ENCODE measurements around the gene NPC1.
"Not testable (repeated sequence)": the region's sequence is repeated elsewhere in the genome, so short reads cannot be mapped to it uniquely, and the experiment has no call there.

The NPC1 gene

DNA sequence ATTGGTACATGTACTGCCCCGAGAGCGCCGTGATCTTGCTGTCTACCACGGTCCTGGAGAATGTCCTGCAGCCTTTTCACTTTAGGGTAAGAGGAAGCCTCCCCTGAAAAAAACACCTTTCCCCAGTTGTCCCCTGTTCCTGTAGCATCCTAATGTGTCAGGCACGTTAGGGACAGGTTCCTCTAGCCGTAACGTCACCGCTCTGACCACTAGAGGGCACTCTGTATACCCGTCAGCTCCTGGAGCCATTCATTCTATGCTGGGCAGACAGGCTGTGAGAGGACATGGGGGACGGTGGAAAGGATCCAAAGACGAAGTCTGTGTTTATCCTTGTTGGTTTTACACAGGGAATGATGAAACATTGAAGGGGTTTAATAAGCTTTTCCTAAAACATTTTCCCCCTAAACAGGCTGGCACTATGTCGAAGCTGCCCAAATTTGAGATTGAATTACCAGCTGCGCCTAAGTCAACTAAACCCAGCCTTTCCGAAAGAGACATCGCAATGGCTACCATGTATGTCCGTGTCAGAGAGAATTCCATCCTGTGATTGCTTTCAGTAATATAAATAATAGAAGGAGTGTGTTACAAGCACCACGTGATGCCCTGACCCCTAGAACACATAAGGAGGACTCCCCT is 70.3 kb downstream of the NPC1 start:
- DNase-seq: peak; percentile 58

DNA sequence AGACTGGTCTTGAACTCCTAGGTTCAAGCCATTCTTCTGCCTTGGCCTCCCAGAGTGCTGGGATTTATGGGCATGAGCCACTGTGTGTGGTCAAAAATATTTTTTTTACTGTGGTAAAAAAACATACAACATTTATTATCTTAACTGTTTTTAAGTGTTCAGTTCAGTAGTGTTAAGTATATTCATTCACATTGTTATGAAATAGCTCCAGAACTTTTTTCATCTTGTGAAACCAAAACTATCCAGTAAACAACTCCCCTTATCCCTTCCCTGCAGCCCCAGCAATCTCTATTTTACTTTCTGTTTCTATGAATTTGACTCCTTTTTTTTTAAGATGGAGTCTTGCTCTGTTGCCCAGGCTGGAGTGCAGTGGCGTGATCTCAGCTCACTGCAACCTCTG is 73.7 kb downstream of the NPC1 start:
- no peak for DNase-seq

DNA sequence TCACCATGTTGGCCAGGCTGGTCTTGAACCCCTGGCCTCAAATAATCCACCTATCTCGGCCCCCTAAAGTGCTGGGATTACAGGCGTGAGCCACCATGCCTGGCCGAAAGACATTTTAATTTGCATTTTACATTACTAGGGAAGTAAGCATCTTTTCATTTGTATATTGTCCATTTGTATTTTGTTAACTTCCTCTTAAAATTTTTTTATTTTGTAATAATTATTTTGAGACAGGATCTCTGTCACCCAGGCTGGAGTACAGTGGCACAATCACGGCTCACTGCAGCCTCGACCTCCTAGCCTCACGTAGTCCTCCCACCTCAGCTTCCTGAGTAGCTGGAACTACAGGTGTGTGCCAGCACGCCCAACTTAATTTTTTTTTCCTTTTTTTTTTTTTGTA is 74.1 kb downstream of the NPC1 start:
- DNase-seq: not testable (repeated sequence)

DNA sequence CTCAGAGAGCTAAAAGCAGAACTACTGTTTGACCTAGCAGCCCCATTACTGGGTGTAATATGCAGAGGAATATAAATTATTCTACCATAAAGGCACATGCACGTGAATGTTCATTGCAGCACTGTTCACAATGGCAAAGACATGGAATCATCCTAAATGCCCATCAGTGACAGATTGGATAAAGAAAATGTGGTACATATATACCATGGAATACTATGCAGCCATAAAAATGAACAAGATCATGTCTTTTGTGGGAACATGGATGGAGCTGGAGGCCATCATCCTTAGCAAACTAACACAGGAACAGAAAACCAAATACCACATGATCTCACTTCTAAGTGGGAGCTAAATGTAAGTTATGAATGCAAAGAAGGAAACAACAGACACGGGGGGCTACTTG is 75.4 kb downstream of the NPC1 start:
- DNase-seq: not testable (repeated sequence)

DNA sequence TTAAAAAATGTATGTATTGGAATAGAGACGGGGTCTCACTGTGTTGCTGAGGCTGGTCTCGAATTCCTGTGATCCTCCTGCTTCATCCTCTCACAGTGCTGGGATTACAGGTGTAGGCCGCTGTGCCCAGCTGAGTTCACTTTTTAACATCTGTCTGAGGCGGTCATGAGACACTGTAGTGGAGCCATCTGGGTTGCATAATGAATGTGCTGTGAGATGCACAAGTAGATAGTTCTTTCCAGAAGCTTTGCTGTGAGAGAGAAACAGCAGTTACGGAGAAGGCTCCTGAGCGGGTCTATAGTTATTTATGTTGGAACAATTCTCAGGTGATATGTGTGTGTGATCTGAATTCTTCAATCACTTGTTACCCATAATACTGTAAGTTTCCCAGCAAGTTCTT is 79.9 kb downstream of the NPC1 start:
- DNase-seq: no peak

DNA sequence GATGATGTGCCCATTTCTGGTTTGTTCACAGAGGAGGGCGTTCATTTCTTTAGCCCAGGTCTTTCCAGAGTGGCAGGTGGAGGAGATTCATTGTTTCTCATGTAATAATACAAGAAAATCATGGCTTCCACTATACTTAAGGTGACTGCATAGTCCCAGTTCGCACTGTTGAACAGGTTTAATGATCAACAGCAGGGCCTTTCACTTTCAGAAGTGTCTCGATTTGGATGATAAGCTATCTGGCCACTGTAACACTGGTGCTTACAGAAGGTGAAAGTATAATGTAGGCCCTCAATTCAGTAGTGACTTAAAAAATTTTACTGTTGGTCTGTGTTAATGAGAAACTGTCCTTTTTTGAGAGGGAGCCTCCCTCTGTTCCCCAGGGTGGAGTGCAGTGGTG is 81.6 kb downstream of the NPC1 start:
- DNase-seq: no peak

DNA sequence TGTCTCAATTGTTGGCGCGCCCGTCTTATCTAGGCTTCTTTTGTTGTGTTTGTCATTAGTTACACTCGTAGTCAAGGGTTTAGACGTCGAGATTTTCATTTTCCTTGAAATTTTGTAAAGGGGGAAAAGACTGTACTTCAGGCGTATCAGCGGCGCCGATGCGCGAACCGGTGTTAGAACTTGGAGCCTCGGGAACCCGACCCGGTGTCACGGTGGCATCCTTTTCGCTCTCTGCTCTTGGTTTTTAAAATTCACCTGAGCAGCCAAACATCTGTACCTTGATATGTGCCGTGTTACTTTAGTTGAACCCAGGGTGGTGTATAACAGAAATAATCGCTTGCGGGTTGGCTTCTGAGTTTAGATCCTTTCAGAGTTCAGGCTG is 82.4 kb downstream of the NPC1 start:
- DNase-seq: no peak

DNA sequence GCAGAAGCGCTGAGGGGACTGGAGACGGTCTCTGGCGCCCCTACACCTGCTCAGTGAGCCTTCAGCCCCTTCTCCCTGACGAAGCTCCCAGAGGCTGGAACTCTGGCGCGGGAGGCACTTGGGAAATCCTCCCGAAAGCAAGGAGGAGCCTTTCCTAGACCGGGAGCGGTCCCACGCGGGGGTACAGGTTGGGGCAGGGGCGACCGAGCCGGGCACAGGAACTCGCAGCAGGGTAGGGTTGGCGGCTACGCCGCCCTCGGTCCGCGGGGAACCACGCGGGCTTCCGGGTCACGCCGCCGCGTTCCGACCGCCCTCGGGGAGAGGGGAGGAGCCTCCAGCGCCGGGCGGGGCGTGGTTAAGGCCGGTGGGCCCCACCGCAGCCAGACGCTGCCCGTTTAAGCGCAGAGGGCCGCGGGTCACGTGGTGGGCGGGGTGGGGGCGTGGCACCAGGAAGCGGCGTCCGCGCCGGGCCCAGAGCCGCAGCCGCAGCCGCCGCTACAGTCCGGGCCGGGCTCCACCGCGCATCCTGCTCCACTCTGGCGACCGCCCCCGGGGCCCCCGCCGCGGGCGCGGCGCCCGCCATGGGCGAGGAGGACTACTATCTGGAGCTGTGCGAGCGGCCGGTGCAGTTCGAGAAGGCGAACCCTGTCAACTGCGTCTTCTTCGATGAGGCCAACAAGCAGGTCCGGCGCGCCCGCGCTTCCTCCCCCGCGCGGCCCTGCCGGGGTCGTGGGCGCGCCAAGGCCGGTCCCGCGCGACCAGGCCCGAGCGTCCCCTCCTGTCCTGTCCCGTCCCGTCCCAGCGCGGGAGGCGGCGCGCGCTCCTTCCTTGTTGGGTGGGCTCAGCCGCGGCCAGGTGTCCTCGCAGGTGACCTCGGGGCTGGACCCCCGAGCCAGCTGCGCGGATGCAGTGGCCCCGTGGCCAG is 83.0 kb downstream of the NPC1 start, which contains the start of gene RMC1:
TSS of gene RMC1 (plus strand) at position 474 of the 925 bp plus-strand sequence. CDS start at position 582, 108 bp downstream.
- peak; percentile 98 for DNase-seq

DNA sequence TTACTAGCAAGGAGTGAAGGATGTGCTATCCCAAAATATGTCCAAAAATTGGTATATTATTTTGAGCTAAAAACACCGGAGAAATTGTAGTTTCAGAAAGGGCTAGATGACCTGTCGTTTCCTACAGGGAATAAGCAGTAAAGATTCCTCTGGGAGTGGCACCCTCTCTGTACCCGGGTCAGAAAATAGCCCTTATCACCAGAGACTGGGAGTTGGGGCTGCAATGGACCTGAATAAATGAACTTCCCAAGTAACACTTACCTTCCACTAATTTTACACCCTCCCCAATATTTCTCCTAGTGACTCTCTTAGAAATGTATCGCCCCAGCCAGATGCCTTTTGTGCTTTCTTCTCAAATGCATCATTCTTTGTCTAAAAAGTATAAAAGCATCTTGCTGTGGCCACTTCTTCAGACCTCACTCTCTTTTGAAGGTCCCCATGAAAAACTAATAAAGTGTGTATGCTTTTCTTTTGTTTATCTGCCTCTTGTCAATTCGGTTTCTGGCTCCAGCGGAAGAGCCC is 83.7 kb downstream of the NPC1 start:
- no peak for DNase-seq

DNA sequence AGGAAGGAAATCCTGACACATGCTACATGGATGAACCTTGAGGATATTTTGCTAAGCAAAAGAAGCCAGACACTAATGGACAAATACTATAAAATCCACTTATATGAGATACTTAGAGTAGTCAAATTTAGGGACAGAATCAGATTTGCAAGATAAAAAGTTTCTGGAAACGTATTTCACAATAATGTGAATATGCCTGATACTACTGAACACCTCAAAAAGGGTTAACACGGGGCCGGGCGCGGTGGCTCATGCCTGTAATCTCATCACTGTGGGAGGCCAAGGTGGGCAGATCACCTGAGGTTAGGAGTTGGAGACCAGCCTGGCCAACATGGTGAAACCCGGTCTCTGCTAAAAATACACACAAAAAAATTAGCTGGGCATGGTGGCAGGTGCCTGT is 84.7 kb downstream of the NPC1 start:
- no peak for DNase-seq

DNA sequence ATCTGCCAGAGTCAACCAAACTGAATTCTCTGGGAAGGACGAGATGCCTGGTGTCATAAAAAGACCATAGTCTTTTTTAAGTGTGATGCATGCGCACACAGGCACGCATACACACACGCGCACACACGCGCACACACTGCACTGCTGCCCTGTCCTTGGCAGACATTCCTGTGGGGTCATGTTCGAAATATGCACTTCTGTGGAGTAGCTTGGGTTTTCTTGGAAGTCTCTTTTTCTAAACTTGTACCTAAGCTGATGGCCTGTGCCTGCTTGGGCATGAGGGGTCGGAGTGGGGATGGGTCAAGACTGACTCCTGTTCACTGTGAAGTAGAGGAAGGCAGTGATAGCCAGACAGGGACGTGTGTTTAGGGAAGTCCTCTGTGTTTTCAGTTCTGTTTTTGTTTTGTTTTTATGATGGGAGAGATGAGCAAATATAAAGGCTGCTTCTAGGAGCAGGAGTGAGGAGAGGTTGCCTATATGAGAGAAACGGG is 87.0 kb downstream of the NPC1 start:
- DNase-seq: no peak

DNA sequence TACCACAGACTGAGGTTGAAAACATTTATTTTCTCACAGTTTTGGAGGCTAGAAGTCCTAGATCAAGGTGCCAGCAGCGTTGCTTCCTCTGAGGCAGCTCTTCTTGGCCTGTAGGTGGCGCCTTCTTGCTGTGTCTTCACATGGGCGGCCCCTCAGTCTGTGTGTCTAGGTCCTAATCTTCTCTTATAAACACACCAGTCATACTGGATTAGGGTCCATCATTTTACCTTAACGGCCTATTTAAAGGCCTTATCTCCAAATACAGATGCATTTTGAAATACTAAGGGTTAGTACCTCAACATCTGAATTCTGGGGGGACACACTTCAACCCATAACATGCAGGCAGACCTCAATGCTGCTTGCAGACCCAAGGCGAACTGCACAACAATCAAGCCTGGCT is 87.4 kb downstream of the NPC1 start:
- DNase-seq: peak; percentile 51

DNA sequence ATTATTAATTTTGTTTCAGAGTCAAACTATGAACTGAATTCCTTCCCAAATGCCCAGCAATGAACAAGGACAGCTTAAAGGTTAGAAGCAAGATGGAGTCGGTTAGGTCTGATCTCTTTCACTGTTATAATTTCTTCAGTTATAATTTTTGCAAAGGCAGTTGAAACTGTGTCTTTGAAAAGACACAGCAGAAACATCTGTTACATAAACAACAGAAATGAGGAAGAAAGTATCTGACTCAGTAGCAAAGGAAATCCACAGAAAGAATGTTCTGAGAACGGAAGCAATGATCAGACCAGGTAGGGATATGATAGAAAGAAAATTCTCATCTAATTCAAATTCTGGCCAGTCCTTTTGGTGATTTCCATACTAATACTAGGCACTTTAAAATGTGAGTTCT is 88.2 kb downstream of the NPC1 start:
- DNase-seq: no peak

DNA sequence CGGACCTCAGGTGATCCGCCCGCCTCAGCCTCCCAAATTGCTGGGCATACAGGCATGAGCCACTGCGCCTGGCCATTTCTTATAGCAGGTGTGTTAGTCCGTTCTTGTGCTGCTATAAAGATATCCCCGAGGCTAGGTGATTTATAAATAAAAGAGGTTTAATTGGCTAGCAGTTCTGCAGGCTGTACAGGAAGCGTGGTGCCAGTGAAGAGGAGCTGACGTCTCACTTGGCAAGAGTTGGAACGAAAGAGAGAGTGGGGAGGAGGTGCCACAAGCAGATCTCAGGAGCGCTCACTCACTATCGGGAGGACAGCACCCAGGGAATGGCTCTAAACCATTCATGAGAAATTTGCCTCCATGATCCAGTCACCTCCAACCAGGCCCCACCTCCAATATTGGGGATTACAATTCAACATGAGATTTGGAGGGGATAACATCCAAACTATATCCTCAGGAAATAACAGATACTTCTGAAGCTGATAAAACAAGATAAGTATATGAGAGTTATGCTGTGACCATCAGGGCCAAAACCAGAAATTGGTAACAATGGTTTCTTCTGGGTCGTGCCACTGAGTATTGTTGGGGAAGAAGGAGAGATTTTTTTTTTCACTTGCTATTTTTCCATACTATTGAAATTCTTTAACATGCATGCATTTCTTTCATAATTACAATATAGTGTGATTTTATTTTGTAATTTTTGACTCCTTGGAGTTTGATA is 90.4 kb downstream of the NPC1 start:
- no peak for DNase-seq

DNA sequence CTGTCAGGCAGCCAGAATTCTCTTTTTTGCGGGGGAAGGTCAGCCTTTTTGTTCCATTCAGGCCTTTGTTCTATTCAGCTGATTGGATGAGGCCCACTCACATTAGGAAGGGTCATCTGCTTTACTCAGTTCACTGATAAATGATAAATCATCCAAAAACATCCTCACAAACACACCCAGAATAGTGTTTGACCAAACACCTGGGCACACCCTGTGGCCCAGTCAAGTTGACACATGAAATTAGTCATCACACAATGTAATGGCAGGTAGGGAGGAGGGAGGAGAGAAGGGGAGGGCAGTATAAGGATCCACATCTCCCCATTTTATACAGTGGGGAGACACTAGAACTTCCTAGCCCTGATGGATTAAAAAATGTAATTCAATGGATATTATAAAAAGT is 91.3 kb downstream of the NPC1 start:
- no peak for DNase-seq

DNA sequence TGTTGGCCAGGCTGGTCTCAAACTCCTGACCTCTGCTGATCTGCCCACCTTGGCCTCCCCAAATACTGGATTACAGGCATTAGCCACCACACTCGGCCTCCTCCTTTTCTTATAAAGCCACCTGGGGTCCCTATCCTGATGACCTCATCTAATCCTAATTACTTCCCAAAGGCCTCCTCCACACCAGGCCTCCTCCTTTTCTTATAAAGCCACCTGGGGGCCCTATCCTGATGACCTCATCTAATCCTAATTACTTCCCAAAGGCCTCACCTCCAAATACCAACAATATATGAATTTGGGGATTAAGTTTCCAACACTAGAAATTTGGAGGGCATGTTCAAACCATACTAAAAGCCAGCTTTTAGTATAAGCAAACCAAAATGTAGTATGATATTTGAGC is 92.7 kb downstream of the NPC1 start:
- DNase-seq: no peak

DNA sequence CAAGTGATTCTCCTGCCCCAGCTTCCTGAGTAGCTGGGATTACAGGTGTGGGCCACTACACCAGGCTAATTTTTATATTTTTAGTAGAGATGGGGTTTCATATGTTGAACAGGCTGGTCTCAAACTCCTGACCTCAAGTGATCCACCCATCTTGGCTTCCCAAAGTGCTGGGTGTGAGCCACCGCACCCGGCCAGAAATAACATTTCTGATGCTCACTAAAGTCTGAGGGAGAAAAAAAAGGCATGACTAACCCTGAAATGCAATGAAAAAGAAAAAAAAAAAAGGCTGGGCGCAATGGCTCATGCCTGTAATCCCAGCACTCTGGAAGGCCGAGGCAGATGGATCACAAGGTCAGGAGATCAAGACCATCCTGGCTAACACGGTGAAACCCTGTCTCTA is 96.7 kb downstream of the NPC1 start:
- DNase-seq: not testable (repeated sequence)

DNA sequence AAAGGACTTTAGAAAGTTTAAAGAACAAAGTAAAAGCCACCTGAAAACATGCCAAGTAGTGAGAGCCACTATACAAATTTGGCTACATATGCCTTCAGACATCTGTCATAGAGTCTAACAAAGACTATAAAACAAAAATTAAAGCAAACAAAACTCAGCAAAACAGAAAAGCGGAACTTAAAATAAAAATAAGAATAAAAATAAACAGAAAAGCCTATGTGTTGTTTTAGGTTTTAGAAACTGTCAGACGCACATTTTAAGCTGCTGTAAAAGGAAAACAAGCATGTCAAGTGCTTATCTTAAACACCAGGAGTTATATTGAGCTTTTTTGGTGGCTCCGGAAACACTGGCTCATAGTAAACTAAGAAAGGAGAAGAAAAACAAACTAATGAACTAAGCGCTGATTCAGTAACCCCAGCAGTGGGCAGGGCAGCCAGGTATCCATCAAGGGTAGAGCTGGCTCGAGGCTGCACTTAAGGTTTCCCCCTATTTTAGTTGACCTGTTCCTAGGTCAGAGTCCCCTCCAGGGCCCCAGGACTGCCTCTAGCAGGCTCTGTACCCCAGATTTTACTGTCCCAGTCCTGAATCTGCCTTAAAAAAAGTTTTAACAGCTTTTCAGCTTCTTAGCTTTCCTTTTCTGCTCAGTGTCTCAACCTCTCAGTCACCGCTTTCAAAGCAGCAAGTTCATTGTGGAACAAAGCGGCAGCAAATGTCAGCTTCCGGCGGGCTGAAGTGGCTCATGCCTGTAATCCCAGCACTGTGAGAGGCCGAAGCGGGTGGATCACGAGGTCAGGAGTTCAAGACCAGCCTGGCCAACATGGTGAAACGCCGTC is 98.4 kb downstream of the NPC1 start:
- no peak for DNase-seq

DNA sequence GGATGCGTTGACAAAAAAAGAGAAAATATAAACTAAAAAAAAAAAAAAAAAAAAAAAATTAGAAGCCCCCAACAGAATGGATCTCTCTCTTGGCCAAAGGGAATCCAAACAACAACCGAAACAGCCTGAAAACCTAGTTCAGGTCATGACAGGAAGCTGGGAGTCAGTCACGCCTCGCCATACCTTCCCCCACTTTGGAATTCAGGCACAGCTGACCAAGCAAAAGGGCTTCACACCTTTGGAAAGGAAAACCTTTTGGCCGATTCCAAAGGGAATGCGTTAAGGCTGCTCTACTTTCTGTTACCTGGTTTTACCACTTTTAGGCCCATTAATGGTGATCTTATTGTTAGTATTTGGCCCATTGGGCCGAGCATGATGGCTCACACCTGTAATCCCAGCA is 100.9 kb downstream of the NPC1 start:
- DNase-seq: no peak

DNA sequence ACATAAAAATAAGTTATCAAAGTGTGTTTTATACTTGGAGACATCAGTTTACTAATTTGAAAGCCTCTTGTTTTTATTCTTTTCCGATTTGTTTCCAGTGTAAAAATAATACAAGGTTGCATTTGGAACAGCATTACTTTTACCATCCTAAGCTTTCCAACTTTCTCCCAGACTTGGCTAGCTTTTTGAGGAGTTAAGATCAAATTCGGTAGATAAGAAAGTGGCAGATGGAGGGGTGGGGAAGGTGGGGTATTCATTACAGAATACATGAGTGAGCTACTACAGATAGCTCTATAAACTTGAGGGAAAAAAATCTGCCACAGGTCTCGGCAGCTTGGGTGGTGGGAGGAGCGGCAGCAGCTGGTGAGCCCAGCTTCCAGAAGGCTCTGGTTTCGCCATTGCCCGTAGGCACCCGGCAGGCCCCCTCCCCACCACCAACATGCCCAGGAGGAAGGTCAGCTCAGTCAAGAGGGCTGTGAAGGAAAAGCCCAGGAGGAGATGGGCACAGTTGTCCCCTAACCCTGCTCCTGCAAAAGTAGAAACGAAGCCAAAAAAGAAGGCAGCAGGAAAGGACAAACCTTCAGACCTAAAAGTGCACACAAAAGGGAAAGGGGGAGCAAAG is 101.6 kb downstream of the NPC1 start:
- no peak for DNase-seq
